GM15510 (cell line): ENCODE measurements around the gene CYP26A1.

Source experiments
- POLR2A ChIP-seq: IDR thresholded peaks from 3 replicates; pipeline ENCODE4 v1.6.1; 2011; ENCODE audit warnings: borderline replicate concordance; ENCODE audit not compliant: insufficient read length; ENCODE audit errors: extremely low read depth

CYP26A1 gene, protein sequence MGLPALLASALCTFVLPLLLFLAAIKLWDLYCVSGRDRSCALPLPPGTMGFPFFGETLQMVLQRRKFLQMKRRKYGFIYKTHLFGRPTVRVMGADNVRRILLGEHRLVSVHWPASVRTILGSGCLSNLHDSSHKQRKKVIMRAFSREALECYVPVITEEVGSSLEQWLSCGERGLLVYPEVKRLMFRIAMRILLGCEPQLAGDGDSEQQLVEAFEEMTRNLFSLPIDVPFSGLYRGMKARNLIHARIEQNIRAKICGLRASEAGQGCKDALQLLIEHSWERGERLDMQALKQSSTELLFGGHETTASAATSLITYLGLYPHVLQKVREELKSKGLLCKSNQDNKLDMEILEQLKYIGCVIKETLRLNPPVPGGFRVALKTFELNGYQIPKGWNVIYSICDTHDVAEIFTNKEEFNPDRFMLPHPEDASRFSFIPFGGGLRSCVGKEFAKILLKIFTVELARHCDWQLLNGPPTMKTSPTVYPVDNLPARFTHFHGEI

GRCh38 chr10:93073539-93074146 is at the start of gene CYP26A1:
Gene CYP26A1, plus strand, starts transcription at chr10:93073893. Its CDS starts 42 bp downstream, at chr10:93073935.
- TF ChIP-seq POLR2A, result no peak

GRCh38 chr10:93026072-93026471 is 47.6 kb upstream of the CYP26A1 start:
- no peak for TF ChIP-seq POLR2A

- TF ChIP-seq POLR2A, result no peak
Measured at GRCh38 chr10:93027508-93027907, 46.2 kb upstream of the CYP26A1 start.

- no peak for TF ChIP-seq POLR2A
Measured at GRCh38 chr10:93028883-93029282, 44.8 kb upstream of the CYP26A1 start.

GRCh38 chr10:93030409-93030808 is 43.3 kb upstream of the CYP26A1 start:
- no peak for TF ChIP-seq POLR2A

- no peak for TF ChIP-seq POLR2A
Measured at GRCh38 chr10:93032105-93032808, 41.4 kb upstream of the CYP26A1 start.

DNA sequence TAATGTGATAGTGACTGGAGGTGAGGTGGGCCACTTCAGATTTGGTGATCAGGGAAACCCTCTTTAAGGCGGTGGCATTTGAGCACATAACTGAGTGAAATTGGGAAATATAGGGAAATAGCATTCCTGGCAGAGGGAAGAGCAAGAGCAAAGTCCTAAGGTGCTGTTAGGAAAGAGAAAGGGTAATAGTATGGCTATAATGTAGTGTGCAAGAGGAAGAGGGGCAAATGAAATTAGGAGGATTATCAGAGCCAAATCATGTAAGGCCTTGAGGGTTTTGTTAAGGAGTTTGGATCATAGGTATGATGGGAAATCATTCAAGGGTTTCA is 40.9 kb upstream of the CYP26A1 start:
- TF ChIP-seq POLR2A, result no peak

DNA sequence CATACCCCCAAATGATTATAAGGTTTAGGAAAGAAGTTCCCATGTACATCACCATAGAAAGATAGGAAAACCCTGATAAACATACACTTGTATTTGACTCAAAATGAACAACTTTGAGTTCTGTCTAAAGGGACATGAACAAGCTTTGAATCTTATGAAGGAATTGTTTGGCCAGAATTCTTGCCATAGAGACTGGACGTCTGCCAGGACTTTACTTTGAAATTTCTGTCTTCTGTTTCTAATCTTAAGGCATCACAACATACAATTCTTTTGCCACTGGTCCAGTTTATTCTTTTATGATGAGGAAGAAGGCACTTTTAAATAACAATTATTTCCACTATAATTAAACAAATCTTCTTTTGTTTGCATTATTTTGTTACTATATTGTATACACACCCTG is 39.3 kb upstream of the CYP26A1 start:
- no peak for TF ChIP-seq POLR2A

DNA sequence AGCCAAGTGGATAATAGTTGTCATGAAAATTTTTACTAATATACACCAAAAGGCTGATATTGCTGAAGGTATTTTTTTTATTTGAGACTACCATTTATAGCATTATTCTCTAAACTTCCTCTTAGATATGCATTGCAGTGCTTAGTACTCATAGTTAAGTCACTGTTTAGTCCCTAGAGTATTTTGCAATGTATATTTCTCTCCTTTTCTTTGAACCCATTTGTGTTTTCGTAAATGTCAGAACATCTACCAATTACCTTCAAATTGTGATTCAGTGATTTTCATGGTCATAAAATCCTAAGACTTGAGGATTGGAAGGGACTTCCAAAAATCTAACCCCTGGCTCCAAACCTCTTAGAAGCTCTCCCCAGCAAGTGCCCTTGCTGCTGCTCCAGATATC is 34.6 kb upstream of the CYP26A1 start:
- TF ChIP-seq POLR2A, result no peak

DNA sequence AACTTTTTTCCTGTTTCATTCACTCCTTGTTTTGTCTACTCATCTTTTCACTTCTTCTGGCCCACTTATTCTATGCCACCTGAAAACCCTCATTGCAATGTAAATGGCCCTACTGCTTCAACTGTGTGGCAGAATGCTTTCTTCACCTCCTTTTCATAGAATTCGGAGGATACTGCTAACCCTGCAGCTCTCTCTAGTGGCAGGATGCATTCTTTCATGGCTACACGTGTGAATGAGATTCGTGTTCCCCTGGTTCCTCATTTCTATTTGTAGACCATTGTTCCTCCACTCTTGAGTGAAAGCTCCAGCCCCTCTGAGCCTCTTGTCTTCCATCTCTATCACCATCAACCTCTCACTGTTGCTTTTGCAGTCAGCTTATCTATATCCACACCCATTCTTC is 34.0 kb upstream of the CYP26A1 start:
- TF ChIP-seq POLR2A, result no peak

GRCh38 chr10:93054486-93054885 is 19.2 kb upstream of the CYP26A1 start:
- no peak for TF ChIP-seq POLR2A

DNA sequence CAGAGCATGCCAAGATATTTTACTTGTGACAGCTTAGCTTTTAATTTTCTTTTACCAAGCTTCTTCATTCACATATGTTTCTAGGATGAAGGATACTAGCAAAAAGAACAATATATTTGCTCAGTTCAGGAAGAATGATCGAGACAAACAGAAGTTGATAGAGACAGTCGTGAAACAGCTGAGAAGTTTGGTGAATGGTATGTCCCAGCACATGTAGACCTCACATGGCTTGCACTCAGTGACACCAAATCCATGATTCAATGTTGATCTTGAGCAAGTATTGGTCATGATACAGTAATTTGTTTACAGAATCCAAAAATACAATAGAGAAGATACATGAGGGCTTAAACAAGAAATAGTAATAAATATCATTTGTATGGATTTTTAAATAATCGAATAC is 15.6 kb upstream of the CYP26A1 start:
- no peak for TF ChIP-seq POLR2A

GRCh38 chr10:93059975-93060886 is 13.5 kb upstream of the CYP26A1 start, which contains the start of gene CYP26C1:
Gene CYP26C1, plus strand, starts transcription at chr10:93060798. Its CDS starts 466 bp downstream, at chr10:93061264.
- TF ChIP-seq POLR2A, result no peak

DNA sequence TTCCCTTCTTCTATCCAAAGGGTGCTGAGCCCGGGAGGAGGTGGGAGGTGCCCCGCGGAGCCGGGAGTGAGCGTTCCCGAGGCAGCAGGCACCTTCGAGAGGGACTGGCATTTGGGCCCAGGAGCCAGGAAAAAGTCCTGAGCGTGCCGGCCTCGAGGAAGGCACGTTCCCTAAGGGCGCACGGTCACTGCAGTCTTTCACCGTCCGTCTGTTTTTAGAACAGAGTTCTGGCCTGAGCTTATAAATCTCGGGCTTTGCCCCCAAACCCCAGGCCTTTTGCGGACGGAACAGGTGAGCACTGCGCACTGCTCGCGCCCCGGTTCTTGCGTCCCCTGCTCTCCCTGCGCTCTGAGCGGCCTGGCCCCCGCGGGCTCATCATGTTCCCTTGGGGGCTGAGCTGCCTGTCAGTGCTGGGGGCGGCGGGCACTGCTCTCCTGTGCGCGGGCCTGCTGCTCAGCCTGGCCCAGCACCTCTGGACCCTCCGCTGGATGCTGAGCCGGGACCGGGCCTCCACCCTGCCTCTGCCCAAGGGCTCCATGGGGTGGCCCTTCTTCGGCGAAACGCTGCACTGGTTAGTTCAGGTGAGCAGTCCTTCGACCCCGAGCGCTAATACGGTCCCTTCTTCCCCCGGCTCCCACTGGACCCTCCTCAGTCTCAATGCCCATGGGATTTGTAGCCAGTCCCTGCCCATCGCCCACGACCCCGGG is 12.7 kb upstream of the CYP26A1 start:
- TF ChIP-seq POLR2A, result no peak
